ENCODE measurements around the gene OBI1. TPM values are rescaled to one million over a fixed set of nuclear protein-coding genes. Genes with fewer than 3 reads are reported as not detected.

OBI1 gene
- total and polyA plus RNA-seq, 10 donors = 4.1 to 14.7 (median 11.5) TPM

DNA sequence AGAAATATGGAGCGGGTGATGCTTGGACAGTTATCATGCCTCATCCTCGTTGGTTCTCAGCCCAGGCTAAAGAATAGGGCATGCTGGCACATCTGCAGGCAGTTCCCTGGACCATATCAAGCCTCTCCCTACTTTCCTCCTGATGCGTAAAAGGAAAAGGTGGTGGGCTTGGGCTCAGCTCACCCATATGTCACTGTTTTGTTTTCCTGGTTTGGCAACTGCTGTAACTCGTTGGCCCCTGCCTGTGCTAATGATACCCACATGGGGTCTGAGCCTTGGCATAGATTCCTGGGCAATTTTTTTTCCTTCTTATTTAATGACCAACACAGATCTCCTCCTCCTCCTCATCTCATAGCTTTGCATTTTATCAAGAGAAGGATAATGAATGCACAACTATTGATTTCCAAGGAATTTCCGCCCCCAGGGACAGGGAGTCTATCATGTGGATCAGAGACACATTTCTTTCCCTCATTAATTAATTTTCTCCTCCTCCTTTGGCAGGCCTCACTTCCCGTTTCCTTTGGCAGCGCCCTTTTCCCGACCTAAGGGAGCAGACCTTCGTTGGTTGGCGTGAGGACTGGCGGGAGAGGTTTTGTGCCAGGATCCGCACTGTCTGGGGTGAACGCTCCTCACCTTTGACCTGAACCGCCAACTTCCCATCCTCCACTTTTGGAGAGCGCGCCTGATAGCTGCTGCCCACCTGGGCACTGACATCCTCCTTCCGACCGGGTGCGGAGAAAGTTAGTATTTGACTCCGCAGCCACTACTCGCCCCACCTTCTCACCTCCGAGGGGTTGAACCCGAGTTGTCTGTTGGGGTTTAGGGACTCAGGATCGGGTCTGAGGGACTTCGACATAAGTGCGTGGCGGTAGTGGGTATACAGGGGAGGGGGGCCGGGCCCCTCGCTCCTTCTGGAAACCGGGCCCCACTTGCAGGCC is 52.2 kb downstream of the OBI1 start:
- H3K9me3 ChIP-seq = no peaks in the 10 kb centered on the region
- H3K27me3 ChIP-seq (replicated peaks in 1 of 7) = peaks cover 14 to 93% (median 84%) of the 10 kb centered on the region in 7 donors
- TF ChIP-seq, protein P1, sequence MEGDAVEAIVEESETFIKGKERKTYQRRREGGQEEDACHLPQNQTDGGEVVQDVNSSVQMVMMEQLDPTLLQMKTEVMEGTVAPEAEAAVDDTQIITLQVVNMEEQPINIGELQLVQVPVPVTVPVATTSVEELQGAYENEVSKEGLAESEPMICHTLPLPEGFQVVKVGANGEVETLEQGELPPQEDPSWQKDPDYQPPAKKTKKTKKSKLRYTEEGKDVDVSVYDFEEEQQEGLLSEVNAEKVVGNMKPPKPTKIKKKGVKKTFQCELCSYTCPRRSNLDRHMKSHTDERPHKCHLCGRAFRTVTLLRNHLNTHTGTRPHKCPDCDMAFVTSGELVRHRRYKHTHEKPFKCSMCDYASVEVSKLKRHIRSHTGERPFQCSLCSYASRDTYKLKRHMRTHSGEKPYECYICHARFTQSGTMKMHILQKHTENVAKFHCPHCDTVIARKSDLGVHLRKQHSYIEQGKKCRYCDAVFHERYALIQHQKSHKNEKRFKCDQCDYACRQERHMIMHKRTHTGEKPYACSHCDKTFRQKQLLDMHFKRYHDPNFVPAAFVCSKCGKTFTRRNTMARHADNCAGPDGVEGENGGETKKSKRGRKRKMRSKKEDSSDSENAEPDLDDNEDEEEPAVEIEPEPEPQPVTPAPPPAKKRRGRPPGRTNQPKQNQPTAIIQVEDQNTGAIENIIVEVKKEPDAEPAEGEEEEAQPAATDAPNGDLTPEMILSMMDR (IDR thresholded peaks at IDR 0.05 in 8 of 11, conservative IDR thresholded peaks at IDR 0.05 in 3 of 11) = no peak
- no peak for TF ChIP-seq POLR2A (IDR thresholded peaks at IDR 0.05)
- TF ChIP-seq POLR2AphosphoS5 (IDR thresholded peaks at IDR 0.05) = peak in 1 of 3 donors; percentile 64
- H3K36me3 ChIP-seq = no peaks in the 10 kb centered on the region
- 9 to 19% (median 12%) methylated on average over 22 to 30 of the region's 30 CpGs for WGBS, 5 donors
- intact Hi-C loops (cut with DNase I; ENCODE audit: low total_unique reads) = no loop called here
- H3K27ac ChIP-seq = no peak overlapping the region
- DNase-seq = no peak
- H3K4me3 ChIP-seq = peak overlapping the region in 1 of 8 donors; percentile 68
- H3K4me1 ChIP-seq = peaks cover 20 to 65% (median 51%) of the 10 kb centered on the region in 6 donors

DNA sequence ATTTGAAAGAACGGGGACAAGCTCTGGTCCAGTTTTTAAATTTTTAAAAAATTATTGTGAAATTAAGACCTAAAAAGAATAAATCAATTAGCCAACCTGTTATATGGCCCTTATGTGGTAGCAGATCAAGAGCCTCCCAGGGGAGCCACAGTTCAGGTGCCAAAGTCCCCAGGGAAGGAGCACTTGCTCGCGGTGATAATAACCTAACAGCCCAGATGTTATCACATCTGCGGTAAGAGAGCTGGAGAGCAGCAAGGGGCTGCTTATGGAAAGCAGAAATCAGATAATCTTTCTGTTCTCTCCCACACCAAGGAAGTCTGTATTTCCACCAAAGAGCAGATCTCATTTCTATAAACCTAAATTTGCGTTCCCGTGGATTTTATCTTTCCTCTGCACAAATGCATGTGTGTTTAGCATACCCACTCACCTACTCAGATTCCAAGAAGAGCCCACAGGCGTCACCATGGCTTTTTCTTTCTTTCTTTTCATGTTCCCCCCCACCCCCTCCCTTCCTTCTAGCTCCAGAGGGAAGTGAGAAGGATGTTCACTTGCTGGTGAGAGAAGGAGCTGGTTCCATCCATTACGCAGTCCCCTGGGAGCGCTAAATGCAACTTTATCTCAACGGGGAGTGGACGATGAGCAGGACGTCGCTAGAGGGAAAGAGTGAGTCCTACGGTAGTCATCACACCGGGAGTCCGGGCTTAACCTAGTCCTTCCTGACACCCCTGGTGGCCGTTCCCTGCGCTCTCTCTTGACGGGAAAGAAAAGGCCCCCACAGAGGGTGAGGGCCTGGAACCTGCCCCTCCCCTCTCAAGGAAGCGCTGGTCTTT is 54.0 kb downstream of the OBI1 start:
- TF ChIP-seq POLR2AphosphoS5 (IDR thresholded peaks at IDR 0.05) (no peak), POLR2A (IDR thresholded peaks at IDR 0.05) (no peak)
- TF ChIP-seq, protein P1 (IDR thresholded peaks at IDR 0.05 in 8 of 11, conservative IDR thresholded peaks at IDR 0.05 in 3 of 11) = no peak
- no peak for DNase-seq

DNA sequence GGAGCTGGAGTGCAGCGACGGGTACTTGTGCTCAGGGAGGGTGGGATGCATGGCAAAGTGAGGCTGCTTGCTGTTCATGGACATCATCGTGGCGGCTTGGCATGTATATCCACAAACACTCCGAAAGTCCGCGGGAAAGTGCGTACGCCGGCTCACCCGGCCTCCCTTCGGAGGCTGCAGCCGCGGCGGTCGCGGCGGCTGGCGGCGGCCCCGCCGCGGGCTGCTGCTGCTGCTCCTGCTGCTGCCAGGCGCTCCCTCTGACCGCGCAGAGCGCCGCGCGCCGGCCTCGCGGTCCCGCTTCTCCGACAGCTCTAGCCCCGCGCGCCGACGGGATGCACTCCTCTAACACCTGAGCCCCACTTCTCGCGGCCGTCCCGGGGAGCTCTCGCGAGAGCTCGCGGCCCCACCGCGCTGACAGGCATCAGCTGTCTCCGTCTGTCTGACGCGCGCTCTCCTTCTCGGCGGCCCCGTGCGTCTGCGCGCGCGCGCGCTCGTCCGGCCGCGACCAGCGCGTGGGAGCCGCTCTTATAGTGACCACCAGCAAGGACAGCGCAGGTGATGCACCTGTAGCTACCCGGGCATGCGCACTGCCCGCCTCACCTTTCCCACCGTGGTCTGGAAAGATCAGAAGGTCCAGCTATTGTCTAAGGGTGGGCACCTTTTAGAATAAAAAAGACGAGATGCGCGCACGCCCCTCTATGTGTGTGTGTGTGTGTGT is 55.6 kb downstream of the OBI1 start, which contains the start of gene POU4F1:
Gene POU4F1 (minus strand): TSS at position 313 of the 718 bp plus-strand sequence. CDS start 226 bp downstream, at position 87.
- H3K27me3 ChIP-seq (replicated peaks in 1 of 7) = peaks cover 22 to 97% (median 95%) of the 10 kb centered on the region in 7 donors
- H3K9me3 ChIP-seq = no peaks in the 10 kb centered on the region
- intact Hi-C loops (cut with DNase I; ENCODE audit: low total_unique reads) = no loop called here

More for the DNA sequence above, 54.0 kb downstream of the OBI1 start:
- Histone ChIP-seq H3K27me3 (replicated peaks in 1 of 7) (peaks cover 19 to 97% (median 95%) of the 10 kb centered on the region in 7 donors), H3K4me1 (peaks cover 20 to 82% (median 61%) of the 10 kb centered on the region in 6 donors), H3K27ac (no peak overlapping the region), H3K4me3 (no peak overlapping the region), H3K9me3 (no peaks in the 10 kb centered on the region), H3K36me3 (no peaks in the 10 kb centered on the region)
- intact Hi-C loops (cut with DNase I; ENCODE audit: low total_unique reads) = no loop called here
- 5 to 11% (median 7%) methylated on average over 20 of the region's 20 CpGs for WGBS, 5 donors

More for the DNA sequence above, 55.6 kb downstream of the OBI1 start, which contains the start of gene POU4F1:
- peak within 1 kb of the TSS; percentile 17 to 74 (median 48) for H3K4me3 ChIP-seq
- 0 to 3% (median 2%) methylated on average over 28 to 80 of the region's 80 CpGs for WGBS, 5 donors
- TF ChIP-seq POLR2AphosphoS5 (IDR thresholded peaks at IDR 0.05) (peak in 1 of 3 donors; percentile 26), POLR2A (IDR thresholded peaks at IDR 0.05) (no peak)
- TF ChIP-seq, protein P1 (IDR thresholded peaks at IDR 0.05 in 8 of 11, conservative IDR thresholded peaks at IDR 0.05 in 3 of 11) = no peak
- no peaks in the 10 kb centered on the region for H3K36me3 ChIP-seq
- H3K27ac ChIP-seq = no peak within 1 kb of the TSS
- peak; percentile 85 for DNase-seq
- H3K4me1 ChIP-seq = peaks cover 9 to 67% (median 48%) of the 10 kb centered on the region in 6 donors
